Mesenchymal stem cell (in vitro differentiated cells and primary cell): ENCODE data around the gene CCNF.

Experiments
- DNase-seq: peaks from one replicate; pipeline ENCODE4 v3.0.0-alpha.2; 2013
- H2AFZ ChIP-seq: one replicate; pipeline ENCODE4 v1.6.1; 2013; ENCODE audit warnings: low read depth, mild to moderate bottlenecking, control low read depth, inconsistent platforms, low read length, moderate library complexity
- H2AK5ac ChIP-seq: 2 replicates; pipeline ENCODE4 v1.6.1; 2013; ENCODE audit warnings: low read length, moderate library complexity, mild to moderate bottlenecking, inconsistent platforms; ENCODE audit not compliant: severe bottlenecking
- H2BK120ac ChIP-seq: one replicate; pipeline ENCODE4 v1.6.1; 2013; ENCODE audit warnings: low read depth, mild to moderate bottlenecking, inconsistent platforms, low read length, moderate library complexity
- H2BK12ac ChIP-seq, 2 experiments: one replicate each; pipeline ENCODE4 v1.6.1; 2013; ENCODE audit warnings: inconsistent platforms in 2 of 2, low read length in 2 of 2, mild to moderate bottlenecking in 2 of 2, moderate library complexity in 2 of 2, control low read depth in 1 of 2
- H2BK15ac ChIP-seq: one replicate; pipeline ENCODE4 v1.6.1; 2013; ENCODE audit warnings: mild to moderate bottlenecking, low read depth, inconsistent platforms; ENCODE audit not compliant: poor library complexity, severe bottlenecking
- H2BK5ac ChIP-seq: 2 replicates; pipeline ENCODE4 v1.6.1; 2013; ENCODE audit warnings: low read depth, mild to moderate bottlenecking, low read length, control low read depth, inconsistent platforms; ENCODE audit not compliant: poor library complexity, severe bottlenecking
- H3K14ac ChIP-seq, 2 experiments: one replicate each; pipeline ENCODE4 v1.6.1; 2013; ENCODE audit warnings: inconsistent platforms in 2 of 2, low read length in 2 of 2, control low read depth in 1 of 2, mild to moderate bottlenecking in 1 of 2, moderate library complexity in 1 of 2
- H3K18ac ChIP-seq, 2 experiments: one replicate each; pipeline ENCODE4 v1.6.1; 2013; ENCODE audit warnings: inconsistent platforms in 2 of 2, low read length in 2 of 2, control low read depth in 1 of 2, low read depth in 1 of 2, mild to moderate bottlenecking in 1 of 2
- H3K23ac ChIP-seq, 2 experiments: one replicate each; pipeline ENCODE4 v1.6.1; 2013; ENCODE audit warnings: inconsistent platforms in 2 of 2, low read length in 2 of 2, mild to moderate bottlenecking in 2 of 2, moderate library complexity in 2 of 2, control low read depth in 1 of 2
- H3K27ac ChIP-seq: 2 replicates; pipeline ENCODE4 v1.5.1; 2013; ENCODE audit warnings: mild to moderate bottlenecking, moderate library complexity, low read length, control low read depth, inconsistent platforms; ENCODE audit not compliant: poor library complexity, severe bottlenecking
- H3K27me3 ChIP-seq, 2 experiments: 2 replicates each; pipeline versions ENCODE4 v1.6.1 to v1.7.0; 2013; ENCODE audit warnings: low read length in 2 of 2, mild to moderate bottlenecking in 2 of 2, moderate library complexity in 2 of 2, control low read depth in 1 of 2, inconsistent platforms in 1 of 2; ENCODE audit not compliant: control insufficient read depth in 1 of 2, insufficient read depth in 1 of 2
- H3K36me3 ChIP-seq, 2 experiments: 2 replicates each; pipeline versions ENCODE4 v1.6.1 to v1.7.0; 2013; ENCODE audit warnings: low read length in 2 of 2, control low read depth in 1 of 2, inconsistent platforms in 1 of 2, low read depth in 1 of 2, mild to moderate bottlenecking in 1 of 2; ENCODE audit not compliant: insufficient read depth in 2 of 2, control insufficient read depth in 1 of 2
- H3K4ac ChIP-seq, 2 experiments: one replicate each; pipeline ENCODE4 v1.6.1; 2013; ENCODE audit warnings: inconsistent platforms in 2 of 2, low read length in 2 of 2, mild to moderate bottlenecking in 2 of 2, moderate library complexity in 2 of 2, control low read depth in 1 of 2, low read depth in 1 of 2
- H3K4me1 ChIP-seq: 2 replicates; pipeline ENCODE4 v1.6.1; 2013; ENCODE audit warnings: low read depth, low read length, control low read depth; ENCODE audit not compliant: control insufficient read depth, insufficient read depth
- H3K4me2 ChIP-seq: 2 replicates; pipeline ENCODE4 v1.6.1; 2013; ENCODE audit warnings: low read length, mild to moderate bottlenecking, inconsistent platforms; ENCODE audit not compliant: poor library complexity, severe bottlenecking
- H3K4me3 ChIP-seq, 2 experiments: 2 replicates each; pipeline versions ENCODE4 v1.5.1 to v1.7.0; 2013; ENCODE audit warnings: low read length in 2 of 2, mild to moderate bottlenecking in 2 of 2, control low read depth in 1 of 2, low read depth in 1 of 2; ENCODE audit not compliant: insufficient read depth in 1 of 2
- H3K79me1 ChIP-seq: replicated peaks from 2 replicates; pipeline ENCODE4 v1.6.1; 2013; ENCODE audit warnings: mild to moderate bottlenecking, control low read depth, low read length, inconsistent platforms; ENCODE audit not compliant: poor library complexity, severe bottlenecking
- H3K9ac ChIP-seq: 2 replicates; pipeline ENCODE4 v1.7.0; 2013; ENCODE audit warnings: mild to moderate bottlenecking, low read length, moderate library complexity
- H3K9me3 ChIP-seq: 2 replicates; pipeline ENCODE4 v1.7.0; 2013; ENCODE audit warnings: mild to moderate bottlenecking, low read length; ENCODE audit not compliant: control insufficient read depth
- H4K8ac ChIP-seq: one replicate; pipeline ENCODE4 v1.6.1; 2013; ENCODE audit warnings: inconsistent platforms, mild to moderate bottlenecking, low read length, moderate library complexity
- H4K91ac ChIP-seq: one replicate; pipeline ENCODE4 v1.6.1; 2013; ENCODE audit warnings: mild to moderate bottlenecking, low read length, inconsistent platforms
- WGBS: methylation state at CpG from one replicate; pipeline ENCODE4 v1.1.7; 2013; ENCODE audit warnings: mixed read lengths; 5-methylcytosine and 5-hydroxymethylcytosine counted together

CCNF gene

DNA sequence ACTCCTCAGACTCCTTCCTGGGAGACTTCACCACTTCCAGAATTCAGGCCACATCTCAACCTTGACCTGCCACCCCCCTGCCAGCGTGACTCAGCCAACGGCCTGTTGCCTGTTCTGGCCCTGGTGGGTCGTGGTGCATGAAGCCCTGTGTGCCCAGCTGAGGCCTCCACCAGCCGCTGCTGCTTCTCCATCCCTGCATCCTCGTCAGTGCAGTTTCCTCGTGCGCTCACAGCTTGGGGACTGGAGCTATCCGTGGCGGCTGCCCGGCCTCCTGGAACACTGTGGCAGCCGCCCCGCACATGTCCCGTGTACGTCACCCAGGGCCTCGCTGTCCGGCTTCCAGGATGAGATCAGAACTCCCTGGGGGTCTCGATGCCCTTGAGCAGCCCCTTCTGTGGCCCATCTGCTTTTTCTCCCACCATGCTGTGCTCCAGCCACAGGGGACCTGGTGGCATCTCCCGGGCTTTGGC lies 22.6 kb downstream of the CCNF start:
- Histone ChIP-seq H3K27me3 (no peaks in the 10 kb centered on the region), H2BK12ac (no peak overlapping the region), H2BK120ac (no peak overlapping the region), H3K4me1 (peaks cover 20% of the 10 kb centered on the region), H3K4ac (no peak overlapping the region), H3K27ac (peak overlapping the region; percentile 43), H3K18ac (no peak overlapping the region), H2AFZ (no peak overlapping the region), H3K4me3 (no peak overlapping the region), H3K23ac (no peak overlapping the region), H3K79me1 (peaks cover 30% of the 10 kb centered on the region), H4K8ac (no peak overlapping the region), H2BK15ac (no peak overlapping the region), H3K4me2 (no peak overlapping the region), H2AK5ac (no peak overlapping the region), H3K9ac (no peak overlapping the region), H3K9me3 (no peaks in the 10 kb centered on the region), H2BK5ac (no peak overlapping the region), H4K91ac (no peak overlapping the region), H3K14ac (no peak overlapping the region), H3K36me3 (peaks cover 44 to 72% of the 10 kb centered on the region in 2 experiments)
- no peak for DNase-seq
- WGBS, result 96% methylated on average over 18 of the region's 18 CpGs

DNA sequence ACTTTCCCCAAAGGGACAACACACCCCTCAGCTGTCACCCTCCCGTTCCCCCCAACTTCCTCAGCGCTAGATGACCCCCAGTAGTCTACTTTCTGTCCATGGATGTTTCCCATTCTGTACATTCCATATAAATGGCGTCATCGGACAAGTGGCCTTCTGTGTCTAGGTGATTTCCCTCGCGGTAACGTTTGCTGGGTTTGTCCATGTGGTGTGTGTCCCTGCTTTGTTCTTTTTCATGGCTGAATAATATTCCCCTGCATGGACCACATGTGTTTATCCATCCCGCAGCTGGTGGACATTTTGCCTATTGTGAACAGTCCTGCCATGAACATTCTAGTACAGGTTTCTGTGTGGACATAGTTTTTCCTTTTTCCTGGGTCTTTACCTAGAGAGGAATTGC lies 23.4 kb downstream of the CCNF start:
- Histone ChIP-seq H2AFZ (no peak overlapping the region), H3K9me3 (no peaks in the 10 kb centered on the region), H3K18ac (no peak overlapping the region), H3K4ac (no peak overlapping the region), H3K14ac (no peak overlapping the region), H3K27me3 (no peaks in the 10 kb centered on the region), H3K9ac (no peak overlapping the region), H2BK5ac (no peak overlapping the region), H3K27ac (no peak overlapping the region), H2BK120ac (no peak overlapping the region), H3K79me1 (peaks cover 30% of the 10 kb centered on the region), H2BK12ac (no peak overlapping the region), H3K23ac (no peak overlapping the region), H2AK5ac (no peak overlapping the region), H3K4me3 (no peak overlapping the region), H4K8ac (no peak overlapping the region), H2BK15ac (no peak overlapping the region), H3K4me1 (peaks cover 20% of the 10 kb centered on the region), H3K4me2 (no peak overlapping the region), H3K36me3 (peaks cover 49 to 77% of the 10 kb centered on the region in 2 experiments), H4K91ac (no peak overlapping the region)
- 95% methylated on average over 8 of the region's 8 CpGs for WGBS
- DNase-seq, result no peak

DNA sequence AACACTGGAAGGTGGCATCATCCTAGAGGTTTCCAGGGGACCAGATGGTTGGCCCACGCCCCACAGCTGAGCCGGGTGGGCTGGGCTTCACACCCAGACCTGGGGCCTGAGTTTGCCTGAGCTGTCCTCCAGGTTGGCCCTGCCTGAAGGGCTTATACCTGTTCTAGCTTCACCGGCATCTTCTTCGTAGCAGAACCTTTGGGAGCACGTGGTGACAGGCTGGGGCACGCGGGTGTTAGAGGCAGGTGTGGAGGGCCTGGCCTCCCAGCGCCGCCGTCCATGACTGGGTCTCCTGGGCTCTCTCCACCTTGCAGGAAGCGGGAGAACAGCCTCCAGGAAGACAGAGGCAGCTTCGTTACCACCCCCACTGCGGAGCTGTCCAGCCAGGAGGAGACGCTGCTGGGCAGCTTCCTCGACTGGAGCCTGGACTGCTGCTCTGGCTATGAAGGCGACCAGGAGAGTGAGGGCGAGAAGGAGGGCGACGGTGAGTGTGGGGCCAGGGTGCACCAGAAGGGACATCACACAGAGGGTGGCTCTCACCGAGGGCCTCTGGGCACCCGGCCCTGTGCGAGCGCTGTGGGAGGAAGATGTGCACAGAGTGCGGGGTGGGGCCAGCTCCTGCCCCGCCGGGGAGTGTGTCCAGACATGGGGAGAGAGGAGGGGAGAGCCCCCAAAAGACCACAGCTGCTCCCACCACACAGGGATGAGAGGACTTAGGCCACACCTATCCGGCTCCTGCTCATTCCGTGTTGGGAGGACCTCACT lies 26.0 kb downstream of the CCNF start:
- H3K4me3 ChIP-seq, result no peak overlapping the region
- peaks cover 28% of the 10 kb centered on the region for H3K79me1 ChIP-seq
- H4K91ac ChIP-seq, result no peak overlapping the region
- H3K4me2 ChIP-seq, result no peak overlapping the region
- no peak overlapping the region for H2AFZ ChIP-seq
- H2BK12ac ChIP-seq, result no peak overlapping the region
- no peak overlapping the region for H2BK15ac ChIP-seq
- H3K27me3 ChIP-seq, result no peaks in the 10 kb centered on the region
- no peak overlapping the region for H3K18ac ChIP-seq
- peaks cover 29% of the 10 kb centered on the region for H3K4me1 ChIP-seq
- DNase-seq, result no peak
- no peak overlapping the region for H3K9ac ChIP-seq
- 97% methylated on average over 28 of the region's 28 CpGs for WGBS
- no peak overlapping the region for H3K4ac ChIP-seq
- peaks cover 40 to 62% of the 10 kb centered on the region in 2 experiments for H3K36me3 ChIP-seq
- no peak overlapping the region for H4K8ac ChIP-seq
- H3K23ac ChIP-seq, result no peak overlapping the region
- H3K9me3 ChIP-seq, result no peaks in the 10 kb centered on the region
- no peak overlapping the region for H3K27ac ChIP-seq
- H2BK5ac ChIP-seq, result no peak overlapping the region
- H2AK5ac ChIP-seq, result no peak overlapping the region
- H2BK120ac ChIP-seq, result no peak overlapping the region
- no peak overlapping the region for H3K14ac ChIP-seq

DNA sequence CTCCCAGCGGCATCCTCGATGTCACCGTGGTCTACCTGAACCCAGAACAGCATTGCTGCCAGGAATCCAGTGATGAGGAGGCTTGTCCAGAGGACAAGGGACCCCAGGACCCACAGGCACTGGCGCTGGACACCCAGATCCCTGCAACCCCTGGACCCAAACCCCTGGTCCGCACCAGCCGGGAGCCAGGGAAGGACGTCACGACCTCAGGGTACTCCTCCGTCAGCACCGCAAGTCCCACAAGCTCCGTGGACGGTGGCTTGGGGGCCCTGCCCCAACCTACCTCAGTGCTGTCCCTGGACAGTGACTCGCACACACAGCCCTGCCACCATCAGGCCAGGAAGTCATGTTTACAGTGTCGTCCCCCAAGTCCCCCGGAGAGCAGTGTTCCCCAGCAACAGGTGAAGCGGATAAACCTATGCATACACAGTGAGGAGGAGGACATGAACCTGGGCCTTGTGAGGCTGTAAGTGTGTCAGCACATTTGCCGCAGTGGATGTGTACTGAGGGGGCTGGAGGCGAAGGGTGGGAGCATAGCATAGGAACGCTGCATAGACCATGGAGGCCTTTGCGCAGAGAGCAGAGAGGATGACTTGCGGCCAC lies 27.4 kb downstream of the CCNF start:
- Histone ChIP-seq H3K27ac (no peak overlapping the region), H3K79me1 (peaks cover 40% of the 10 kb centered on the region), H2BK12ac (no peak overlapping the region), H3K9me3 (no peaks in the 10 kb centered on the region), H4K8ac (no peak overlapping the region), H3K4me3 (no peak overlapping the region), H3K23ac (no peak overlapping the region), H2BK120ac (no peak overlapping the region), H3K4ac (no peak overlapping the region), H3K4me1 (peaks cover 30% of the 10 kb centered on the region), H3K4me2 (no peak overlapping the region), H3K9ac (no peak overlapping the region), H3K27me3 (no peaks in the 10 kb centered on the region), H2BK5ac (no peak overlapping the region), H3K14ac (no peak overlapping the region), H3K18ac (no peak overlapping the region), H4K91ac (no peak overlapping the region), H2AFZ (no peak overlapping the region), H2BK15ac (peak overlapping the region; percentile 12), H2AK5ac (no peak overlapping the region), H3K36me3 (peaks cover 40 to 50% of the 10 kb centered on the region in 2 experiments)
- WGBS, result 95% methylated on average over 21 of the region's 21 CpGs
- DNase-seq, result no peak
